ENCODE measurements around the gene ETAA1. TPM values are rescaled to one million over a fixed set of nuclear protein-coding genes. Genes with fewer than 3 reads are reported as not detected.

Gene ETAA1
- total and polyA plus RNA-seq, 2 of the 13 experiments (the other 11 are each of a cell fraction or from before 2014, with no cell fraction given) = 9.1 to 16.2 TPM

DNA sequence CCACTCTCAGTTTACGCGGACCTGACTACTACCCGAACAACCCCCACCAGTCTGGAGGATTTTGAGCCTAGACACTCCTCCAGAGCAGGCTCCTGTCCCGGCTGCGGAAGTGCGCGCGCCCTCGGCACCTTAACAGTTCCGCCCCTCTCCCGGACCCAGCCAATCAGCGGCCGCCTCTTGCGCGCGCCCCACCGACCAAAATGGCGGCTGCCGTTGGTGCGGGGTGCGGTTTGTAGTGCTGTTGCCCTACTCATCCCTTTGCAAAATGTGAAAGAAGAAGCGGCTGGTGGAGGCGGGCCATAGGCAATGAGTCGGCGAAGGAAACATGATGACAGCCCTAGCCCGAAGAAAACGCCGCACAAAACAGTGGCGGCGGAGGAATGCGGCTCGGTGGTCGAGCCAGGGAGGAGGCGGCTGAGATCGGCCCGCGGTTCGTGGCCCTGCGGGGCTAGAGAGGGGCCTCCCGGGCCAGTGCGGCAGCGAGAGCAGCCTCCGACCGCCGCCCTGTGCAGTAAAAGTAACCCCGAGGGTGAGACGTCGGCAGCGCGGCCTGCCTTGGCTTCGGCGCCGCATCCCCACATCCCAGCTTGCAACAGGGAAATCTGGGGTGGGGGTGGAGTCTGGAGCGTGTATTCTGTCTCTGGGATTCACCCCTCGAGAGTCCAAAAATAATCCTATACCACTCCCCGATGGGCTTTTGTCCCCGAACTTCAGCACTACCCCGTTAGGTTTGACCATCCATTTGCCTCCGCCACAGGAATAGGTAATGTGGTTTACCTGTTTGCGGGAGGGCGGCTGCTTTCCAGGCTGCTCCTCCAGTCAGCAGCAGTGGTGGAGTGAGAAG, at the start of gene ETAA1 (continued):
- TF ChIP-seq ASH2L (IDR thresholded peaks at IDR 0.05; ENCODE audit: insufficient read length, low read depth, low read length) (peak; percentile 100), TAF15 (IDR thresholded peaks at IDR 0.05; ENCODE audit: low read depth, low read length, poor library complexity, severe bottlenecking) (no peak), ZNF274 (CRISPR knock-in tag; IDR thresholded peaks at IDR 0.05) (peak; percentile 78), KAT8 (CRISPR knock-in tag; IDR thresholded peaks at IDR 0.05) (peak; percentile 90), TERF1 (CRISPR knock-in tag; IDR thresholded peaks at IDR 0.05) (no peak), ZFP37 (CRISPR knock-in tag; IDR thresholded peaks at IDR 0.05; ENCODE audit: borderline replicate concordance) (no peak), REXO4 (CRISPR knock-in tag; IDR thresholded peaks at IDR 0.05; ENCODE audit: borderline replicate concordance) (no peak), KMT2A (CRISPR knock-in tag; IDR thresholded peaks at IDR 0.05) (peak; percentile 78), NR2F6 (IDR thresholded peaks at IDR 0.05) (no peak), NR2F6 (CRISPR knock-in tag; IDR thresholded peaks at IDR 0.05) (no peak), SRSF1 (optimal IDR thresholded peaks at IDR 0.05; ENCODE audit: low read depth, low read length) (peak; percentile 36), ZNF577 (CRISPR knock-in tag; IDR thresholded peaks at IDR 0.05; ENCODE audit: borderline replicate concordance, low read depth) (no peak), ZBTB38 (CRISPR knock-in tag; IDR thresholded peaks at IDR 0.05) (no peak), NBN (conservative IDR thresholded peaks at IDR 0.05) (no peak), MEIS2 (CRISPR knock-in tag; IDR thresholded peaks at IDR 0.05) (peak; percentile 54; the same call in 1 of the 2 replicates), MLX (CRISPR knock-in tag; IDR thresholded peaks at IDR 0.05) (no peak), SRF (IDR thresholded peaks at IDR 0.05; ENCODE audit: low read depth, low read length) (no peak), TRIM22 (IDR thresholded peaks at IDR 0.05) (no peak), ZFAT (CRISPR knock-in tag; conservative IDR thresholded peaks at IDR 0.05) (no peak), U2AF2 (IDR thresholded peaks at IDR 0.05; ENCODE audit: low read depth, low read length) (no peak), ZNF792 (CRISPR knock-in tag; IDR thresholded peaks at IDR 0.05) (peak; percentile 59), CBFB (CRISPR knock-in tag; IDR thresholded peaks at IDR 0.05) (peak; percentile 58; the same call in 1 of the 2 replicates), TMF1 (CRISPR knock-in tag; IDR thresholded peaks at IDR 0.05; ENCODE audit: low read depth) (no peak; the same call in 1 of the 2 replicates), HOXA3 (CRISPR knock-in tag; IDR thresholded peaks at IDR 0.05) (peak; percentile 94), GTF3A (CRISPR knock-in tag; conservative IDR thresholded peaks at IDR 0.05) (peak; percentile 63; the same call in 1 of the 2 replicates)
- TF ChIP-seq, protein P1, sequence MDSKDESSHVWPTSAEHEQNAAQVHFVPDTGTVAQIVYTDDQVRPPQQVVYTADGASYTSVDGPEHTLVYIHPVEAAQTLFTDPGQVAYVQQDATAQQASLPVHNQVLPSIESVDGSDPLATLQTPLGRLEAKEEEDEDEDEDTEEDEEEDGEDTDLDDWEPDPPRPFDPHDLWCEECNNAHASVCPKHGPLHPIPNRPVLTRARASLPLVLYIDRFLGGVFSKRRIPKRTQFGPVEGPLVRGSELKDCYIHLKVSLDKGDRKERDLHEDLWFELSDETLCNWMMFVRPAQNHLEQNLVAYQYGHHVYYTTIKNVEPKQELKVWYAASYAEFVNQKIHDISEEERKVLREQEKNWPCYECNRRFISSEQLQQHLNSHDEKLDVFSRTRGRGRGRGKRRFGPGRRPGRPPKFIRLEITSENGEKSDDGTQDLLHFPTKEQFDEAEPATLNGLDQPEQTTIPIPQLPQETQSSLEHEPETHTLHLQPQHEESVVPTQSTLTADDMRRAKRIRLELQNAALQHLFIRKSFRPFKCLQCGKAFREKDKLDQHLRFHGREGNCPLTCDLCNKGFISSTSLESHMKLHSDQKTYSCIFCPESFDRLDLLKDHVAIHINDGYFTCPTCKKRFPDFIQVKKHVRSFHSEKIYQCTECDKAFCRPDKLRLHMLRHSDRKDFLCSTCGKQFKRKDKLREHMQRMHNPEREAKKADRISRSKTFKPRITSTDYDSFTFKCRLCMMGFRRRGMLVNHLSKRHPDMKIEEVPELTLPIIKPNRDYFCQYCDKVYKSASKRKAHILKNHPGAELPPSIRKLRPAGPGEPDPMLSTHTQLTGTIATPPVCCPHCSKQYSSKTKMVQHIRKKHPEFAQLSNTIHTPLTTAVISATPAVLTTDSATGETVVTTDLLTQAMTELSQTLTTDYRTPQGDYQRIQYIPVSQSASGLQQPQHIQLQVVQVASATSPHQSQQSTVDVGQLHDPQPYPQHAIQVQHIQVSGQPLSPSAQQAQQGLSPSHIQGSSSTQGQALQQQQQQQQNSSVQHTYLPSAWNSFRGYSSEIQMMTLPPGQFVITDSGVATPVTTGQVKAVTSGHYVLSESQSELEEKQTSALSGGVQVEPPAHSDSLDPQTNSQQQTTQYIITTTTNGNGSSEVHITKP (CRISPR knock-in tag; IDR thresholded peaks at IDR 0.05; ENCODE audit: low read depth) = no peak

Data from HepG2 (cell line).